ENCODE results near the gene ERICH3.
"Not testable (repeated sequence)": the region's sequence is repeated elsewhere in the genome, so short reads cannot be mapped to it uniquely, and the experiment has no call there.

ERICH3 gene

GRCh38 chr1:74679811-74680210 lies 6.2 kb upstream of the ERICH3 start:
- DNase-seq = no peak

- no peak for DNase-seq
Measured at GRCh38 chr1:74677926-74678325, 4.3 kb upstream of the ERICH3 start.

DNA sequence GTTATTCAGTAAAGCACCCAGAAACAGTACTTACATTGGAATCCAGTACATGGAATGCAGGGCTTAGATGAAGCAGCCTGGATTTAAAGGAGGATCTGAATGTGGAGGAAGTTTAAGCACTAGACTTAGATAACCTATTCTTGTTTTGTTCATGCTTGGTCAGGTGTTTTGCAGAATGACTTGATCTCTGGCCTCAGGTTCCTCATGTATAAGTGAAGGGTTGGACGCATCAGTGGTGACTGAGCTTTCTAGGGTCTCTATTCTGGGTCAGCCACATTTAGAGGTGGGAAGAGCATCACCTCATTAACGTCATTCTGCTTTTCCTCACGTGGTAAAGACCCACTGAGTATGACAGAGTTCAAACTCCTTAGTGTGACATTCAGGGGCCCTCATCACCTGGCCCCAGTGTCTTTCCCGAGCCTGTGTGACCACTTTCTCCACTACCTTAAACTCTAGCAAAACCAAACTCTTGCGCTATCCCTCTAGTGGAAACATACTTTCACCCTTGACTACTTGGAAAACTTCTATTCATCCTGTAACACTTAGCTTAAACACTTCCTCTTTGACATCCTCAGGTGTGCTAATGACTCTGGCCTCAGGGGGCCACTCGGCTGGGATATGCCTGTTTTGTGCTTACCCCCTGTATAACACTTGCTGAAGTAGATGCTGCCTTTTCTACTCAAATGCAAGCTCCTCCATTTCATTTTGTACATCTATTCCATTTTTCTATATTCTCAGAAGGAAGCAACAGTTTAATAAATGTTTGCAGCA lies 871 bp upstream of the ERICH3 start:
- DNase-seq = no peak

DNA sequence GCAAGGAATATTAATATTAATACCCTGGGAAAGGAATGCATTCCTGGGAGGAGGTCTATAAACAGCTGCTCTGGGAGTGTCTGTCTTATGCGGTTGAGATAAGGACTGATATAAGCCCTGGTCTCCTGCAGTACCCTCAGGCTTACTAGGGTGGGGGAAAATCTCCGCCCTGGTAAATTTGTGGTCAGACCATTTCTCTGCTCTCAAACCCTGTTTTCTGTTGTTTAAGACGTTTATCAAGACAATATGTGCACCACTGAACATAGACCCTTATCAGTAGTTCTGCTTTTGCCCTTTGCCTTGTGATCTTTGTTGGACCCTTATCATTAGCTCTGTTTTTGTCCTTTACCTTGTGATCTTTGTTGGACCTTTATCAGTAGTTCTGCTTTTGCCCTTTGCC lies 2.7 kb downstream of the ERICH3 start:
- DNase-seq = not testable (repeated sequence)

DNA sequence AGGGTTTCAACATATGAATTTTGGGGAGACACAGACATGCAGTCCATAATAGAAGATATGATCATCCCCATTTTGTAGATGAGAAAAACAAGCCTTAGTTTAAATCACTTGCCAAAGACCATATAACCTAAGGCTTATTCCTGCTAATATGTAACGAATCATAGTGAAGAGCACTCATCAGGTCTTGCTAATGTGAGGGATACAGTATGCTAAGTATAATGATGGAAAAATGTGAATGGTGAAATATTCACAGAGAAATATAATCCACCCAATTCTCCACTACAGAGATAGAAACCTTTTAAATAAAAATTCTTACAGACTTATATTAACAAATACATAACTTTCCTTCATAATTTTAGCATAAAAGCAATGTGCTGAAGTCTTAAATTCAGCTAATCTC lies 18.9 kb downstream of the ERICH3 start:
- no peak for DNase-seq

DNA sequence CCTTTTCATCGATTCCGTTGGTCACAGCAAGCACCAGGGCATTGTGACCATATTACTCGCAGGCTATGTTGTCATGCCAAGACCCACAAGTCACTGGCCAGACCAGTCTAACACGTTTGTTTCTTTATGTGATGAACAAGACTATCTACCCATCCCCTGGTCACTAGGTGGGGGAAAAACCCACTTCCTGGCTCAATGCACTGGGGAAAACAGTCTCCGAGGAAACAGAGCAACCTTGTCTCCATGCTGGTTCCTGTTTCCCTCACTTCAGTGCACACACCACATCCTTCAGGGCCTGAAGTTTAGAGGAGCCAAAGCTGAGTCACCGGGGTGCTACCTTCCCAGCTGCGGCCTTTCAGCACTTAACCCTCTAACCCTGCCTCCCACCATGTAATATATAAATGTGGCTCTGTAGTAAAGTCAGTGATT lies 20.9 kb downstream of the ERICH3 start:
- no peak for DNase-seq

- DNase-seq = no peak
Measured at GRCh38 chr1:74650561-74650960, 23.0 kb downstream of the ERICH3 start.

GRCh38 chr1:74641876-74642275 lies 31.7 kb downstream of the ERICH3 start:
- no peak for DNase-seq

DNA sequence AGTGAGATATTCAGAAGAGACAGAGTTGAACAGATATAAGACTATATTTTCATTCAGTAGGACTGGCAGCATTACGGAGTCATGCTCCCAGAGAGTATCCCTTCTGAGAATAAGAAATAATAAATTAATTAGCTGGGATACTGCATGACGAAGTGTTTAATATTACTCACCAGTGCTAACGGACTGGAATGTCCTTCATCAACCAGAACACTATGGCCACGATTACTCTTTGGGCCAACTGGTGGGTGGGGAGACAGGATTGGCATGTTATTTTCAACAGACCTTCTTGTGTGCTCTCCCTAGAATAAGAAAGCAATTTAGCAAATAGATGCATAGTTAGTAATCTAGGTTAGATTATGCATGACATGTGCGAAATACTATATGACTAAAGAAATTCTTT lies 32.4 kb downstream of the ERICH3 start:
- DNase-seq = no peak

- no peak for DNase-seq
Measured at GRCh38 chr1:74637296-74637695, 36.3 kb downstream of the ERICH3 start.

GRCh38 chr1:74629283-74629682 lies 44.3 kb downstream of the ERICH3 start:
- DNase-seq = no peak

DNA sequence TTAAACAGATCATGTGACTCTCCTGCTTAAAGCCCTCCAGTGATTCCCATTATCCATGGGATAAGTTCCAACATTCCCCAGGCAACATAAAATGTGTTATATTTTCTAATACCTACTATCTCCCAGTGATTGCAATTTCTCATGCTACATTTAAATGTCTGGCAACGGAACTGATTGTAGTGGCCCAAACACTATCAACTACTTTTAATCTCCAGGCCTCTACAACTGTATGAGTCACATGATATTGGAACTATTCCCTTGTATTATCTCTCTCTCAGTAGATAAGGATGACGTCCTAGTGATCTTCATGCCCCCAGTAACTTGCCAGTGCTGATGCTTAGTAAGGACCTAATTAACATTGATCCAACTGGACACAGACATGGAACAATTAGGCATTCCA lies 49.9 kb downstream of the ERICH3 start:
- no peak for DNase-seq

DNA sequence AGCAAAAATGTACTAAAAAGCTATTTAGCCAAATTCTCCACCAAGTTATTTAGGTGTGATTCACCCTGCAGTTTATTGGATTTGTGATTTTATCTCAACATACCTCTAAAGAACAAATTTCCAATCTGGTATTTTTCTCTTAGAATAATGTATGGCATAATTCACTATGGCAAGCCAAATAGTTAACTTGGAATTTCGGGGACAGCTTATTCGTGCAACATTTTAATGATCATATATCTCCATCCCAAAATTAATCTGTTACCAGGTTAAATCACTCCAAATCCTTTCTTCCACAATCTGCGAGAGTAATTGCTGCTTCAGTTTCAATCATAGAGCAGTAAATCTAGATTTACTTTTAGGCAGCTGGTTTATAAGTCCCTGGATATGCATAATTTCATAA lies 53.4 kb downstream of the ERICH3 start:
- DNase-seq = no peak

- no peak for DNase-seq
Measured at GRCh38 chr1:74618974-74619373, 54.6 kb downstream of the ERICH3 start.

GRCh38 chr1:74613894-74614293 lies 59.7 kb downstream of the ERICH3 start:
- DNase-seq = no peak

GRCh38 chr1:74611887-74612286 lies 61.7 kb downstream of the ERICH3 start:
- no peak for DNase-seq

DNA sequence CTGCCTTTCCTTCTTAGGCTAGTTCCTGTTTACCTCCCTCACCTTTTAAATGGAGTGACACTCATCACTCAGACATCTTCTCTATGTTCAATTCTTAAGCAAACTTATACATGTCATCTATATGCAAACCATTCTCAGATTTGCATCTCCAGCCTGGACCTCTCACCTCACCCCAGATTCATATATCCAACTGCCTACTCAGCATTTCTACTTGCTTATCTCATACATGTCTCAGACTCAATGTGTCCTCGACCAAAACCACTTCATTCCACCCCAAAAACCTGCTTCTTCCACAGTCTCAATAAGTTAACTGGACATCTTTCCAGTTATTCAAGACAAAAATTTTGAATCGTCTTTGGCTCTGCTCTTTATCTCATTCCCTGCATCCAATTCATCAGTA lies 62.6 kb downstream of the ERICH3 start:
- DNase-seq = no peak

DNA sequence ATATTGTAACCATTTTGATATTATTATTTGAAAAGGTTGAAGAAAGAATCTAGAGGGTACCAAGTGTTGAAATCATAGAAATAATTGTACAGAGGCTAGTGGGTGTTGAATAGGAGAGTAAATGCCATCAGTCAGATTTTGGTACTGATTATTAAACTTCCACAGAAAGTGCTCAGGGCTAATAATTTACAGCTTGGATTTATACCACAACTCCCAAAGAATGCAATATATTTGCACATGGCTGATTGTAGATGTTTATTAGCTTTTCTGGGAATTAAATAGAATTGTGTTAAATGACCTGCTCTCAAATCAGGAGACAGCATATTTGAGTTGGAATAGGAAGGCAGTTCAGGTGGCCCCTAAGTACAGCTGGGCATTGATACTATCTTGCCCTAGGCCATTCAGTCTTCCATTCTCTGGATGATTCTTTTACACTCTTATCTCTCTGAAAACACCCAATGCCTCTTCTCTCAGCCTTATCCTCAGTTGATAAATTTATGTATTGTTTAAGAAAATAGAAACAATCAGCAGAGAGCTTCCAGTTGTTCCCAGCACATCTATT lies 63.7 kb downstream of the ERICH3 start:
- no peak for DNase-seq

GRCh38 chr1:74596717-74597116 lies 76.9 kb downstream of the ERICH3 start:
- DNase-seq = no peak

DNA sequence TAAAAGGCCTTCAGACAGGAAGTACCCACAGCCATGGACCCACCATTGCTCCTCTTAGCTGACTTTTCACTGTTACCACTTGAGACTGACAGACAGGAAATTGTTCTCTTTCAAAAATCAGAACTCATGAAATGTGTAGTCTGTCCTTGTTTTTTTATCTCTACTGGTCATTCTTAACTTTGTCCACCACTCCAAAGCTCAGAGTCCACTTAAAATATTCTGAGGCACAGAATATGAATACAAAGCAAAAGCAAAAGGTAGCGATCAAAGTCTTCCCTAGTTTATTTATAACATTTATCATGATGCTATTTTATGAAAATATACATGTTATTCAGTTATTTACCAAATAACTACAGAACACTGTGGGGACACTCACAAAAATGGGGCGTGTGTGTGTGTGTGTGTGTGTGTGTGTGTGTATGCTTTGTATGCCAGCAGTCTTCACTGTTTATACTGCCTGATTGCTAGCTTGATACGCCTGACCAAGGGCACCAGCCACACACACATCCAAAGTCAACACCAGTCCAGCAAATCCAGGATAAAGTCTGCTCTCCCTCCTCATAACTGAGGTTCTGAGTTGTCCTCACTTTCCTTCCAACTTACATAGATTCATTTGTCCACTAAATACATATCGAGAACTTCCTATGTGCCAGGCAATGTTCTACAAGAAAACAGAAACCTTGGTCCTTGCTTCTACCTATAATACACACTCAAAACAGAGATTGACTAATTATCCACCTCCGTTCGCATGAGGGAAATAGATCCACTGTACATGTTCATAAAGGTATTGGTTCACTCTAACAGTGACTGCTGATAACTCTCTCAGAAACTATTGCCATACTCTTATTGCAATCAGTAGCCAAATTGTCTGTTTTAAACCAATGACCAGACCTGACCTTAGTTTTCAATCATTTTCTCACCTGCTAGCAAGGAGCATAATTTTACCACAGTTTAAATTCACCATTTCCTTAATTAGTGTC lies 79.4 kb downstream of the ERICH3 start:
- DNase-seq = no peak

DNA sequence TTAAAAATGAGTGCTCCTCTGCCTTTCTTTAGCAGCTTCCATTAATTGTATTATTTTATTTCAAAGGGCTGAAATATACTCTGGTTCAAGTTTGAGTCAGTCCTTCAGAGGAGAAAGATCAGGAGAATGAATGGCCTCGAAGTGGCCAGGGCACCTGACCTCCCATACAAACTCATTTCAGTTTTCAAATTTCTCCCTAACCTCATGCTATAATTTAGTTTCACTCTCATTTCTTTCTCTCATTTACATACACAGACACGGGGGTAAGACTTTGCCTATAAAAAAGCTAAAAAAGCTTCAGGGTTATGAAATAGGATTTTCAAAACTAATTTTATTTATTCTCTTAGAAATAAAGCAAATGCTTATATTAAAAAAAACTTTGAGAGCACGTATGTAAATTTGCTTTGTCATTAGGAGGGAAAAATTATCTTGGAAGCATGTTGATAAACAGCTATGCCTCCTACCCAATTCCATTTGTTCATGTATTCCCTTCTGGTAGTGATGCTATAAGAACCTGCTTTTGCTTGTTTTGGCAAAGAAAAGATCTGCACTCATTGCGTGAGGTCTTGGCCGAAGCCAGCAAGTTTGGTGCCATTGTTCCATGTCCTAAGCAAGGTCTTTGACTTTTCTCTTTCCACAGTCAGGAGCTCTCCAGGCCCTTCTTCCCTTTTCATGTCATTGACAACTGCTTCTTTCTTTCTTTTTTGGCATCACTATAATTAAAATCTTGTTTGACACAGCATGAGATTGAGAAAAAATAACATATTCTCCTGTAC lies 80.8 kb downstream of the ERICH3 start:
- no peak for DNase-seq

DNA sequence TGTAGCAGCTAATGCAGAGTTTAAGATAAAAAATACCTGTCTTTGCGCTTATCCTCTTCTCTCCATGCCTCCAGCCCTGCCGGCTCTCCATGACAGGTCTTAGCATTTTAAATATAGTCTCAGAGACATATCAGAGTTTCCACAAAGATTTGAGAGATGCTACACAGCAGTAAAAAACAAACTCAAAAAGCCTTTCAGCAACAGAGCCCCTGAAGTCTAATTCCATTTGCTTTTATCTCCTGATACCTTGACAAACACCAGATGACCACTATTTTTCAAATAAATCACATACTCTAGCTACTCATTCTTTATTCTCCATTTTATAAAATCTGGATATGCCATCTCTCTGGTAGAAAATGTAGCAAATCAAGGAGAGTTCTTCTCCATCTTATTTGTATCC lies 81.6 kb downstream of the ERICH3 start:
- DNase-seq = no peak

GRCh38 chr1:74590288-74590687 lies 83.3 kb downstream of the ERICH3 start:
- DNase-seq = no peak

Data from stimulated activated CD4-positive, alpha-beta T cell treated with anti-CD3 and anti-CD28 coated beads, Interleukin-2, amount 100 ng/mL, for 48 hours (primary cell).